ENCODE results near the gene ZNF548.

The ZNF548 gene

GRCh38 chr19:57403737-57404563 is 14.3 kb downstream of the ZNF548 start:
- no peak for DNase-seq

- DNase-seq = peak; percentile 88
These were observed 17.0 kb downstream of the ZNF548 start for GRCh38 chr19:57406516-57407123.

- DNase-seq = peak; percentile 95
These were observed 21.4 kb downstream of the ZNF548 start, which contains the start of gene ZNF17 for GRCh38 chr19:57410877-57411671. TSS of gene ZNF17 (plus strand) at chr19:57411161. CDS start at chr19:57413616, 2,455 bp downstream.

- no peak for DNase-seq
These were observed 29.8 kb downstream of the ZNF548 start for GRCh38 chr19:57419439-57419838.

- no peak for DNase-seq
These were observed 31.4 kb downstream of the ZNF548 start for GRCh38 chr19:57421037-57421436.

GRCh38 chr19:57434386-57435061 is 44.9 kb downstream of the ZNF548 start:
- DNase-seq = peak; percentile 46

GRCh38 chr19:57435062-57435978 is 45.7 kb downstream of the ZNF548 start, which contains the start of gene ZNF749:
TSS of gene ZNF749 (plus strand) at chr19:57435325. CDS start at chr19:57435579, 254 bp downstream.
- DNase-seq = peak; percentile 99

- no peak for DNase-seq
These were observed 46.8 kb downstream of the ZNF548 start for GRCh38 chr19:57436417-57436816.

GRCh38 chr19:57437931-57438330 is 48.3 kb downstream of the ZNF548 start:
- no peak for DNase-seq

GRCh38 chr19:57438925-57439324 is 49.3 kb downstream of the ZNF548 start:
- no peak for DNase-seq

- DNase-seq = no peak
These were observed 52.5 kb downstream of the ZNF548 start for GRCh38 chr19:57441979-57442752.

- peak; percentile 33 for DNase-seq
These were observed 53.6 kb downstream of the ZNF548 start for GRCh38 chr19:57443121-57443696.

GRCh38 chr19:57452307-57452706 is 62.7 kb downstream of the ZNF548 start:
- DNase-seq = no peak
